G401 (cell line): ENCODE measurements around the gene RAB25. TPM values are rescaled to one million over a fixed set of nuclear protein-coding genes. Genes with fewer than 3 reads are reported as not detected.
"Not testable (repeated sequence)": the region's sequence is repeated elsewhere in the genome, so short reads cannot be mapped to it uniquely, and the experiment has no call there.

Source experiments
- DNase-seq: peaks from one replicate; pipeline ENCODE4 v3.0.0-alpha.2; 2015; ENCODE audit warnings: low spot score
- in situ Hi-C: cut with HindIII; loops from 2 replicates; pipeline ENCODE4 v1.10.0; 2016; ENCODE audit warnings: low sequenced_read_pairs, mixed read lengths
- total RNA-seq: library from RNA; depleted of rRNA; stranded (reverse); fragments of >200 nt; shearing (Covaris generic); gene quantifications from 2 replicates; pipeline ENCODE4 v1.2.3, GENCODE V29; 2014

Gene RAB25
- total RNA-seq, 1 experiment from 2014 or later, result not detected

DNA sequence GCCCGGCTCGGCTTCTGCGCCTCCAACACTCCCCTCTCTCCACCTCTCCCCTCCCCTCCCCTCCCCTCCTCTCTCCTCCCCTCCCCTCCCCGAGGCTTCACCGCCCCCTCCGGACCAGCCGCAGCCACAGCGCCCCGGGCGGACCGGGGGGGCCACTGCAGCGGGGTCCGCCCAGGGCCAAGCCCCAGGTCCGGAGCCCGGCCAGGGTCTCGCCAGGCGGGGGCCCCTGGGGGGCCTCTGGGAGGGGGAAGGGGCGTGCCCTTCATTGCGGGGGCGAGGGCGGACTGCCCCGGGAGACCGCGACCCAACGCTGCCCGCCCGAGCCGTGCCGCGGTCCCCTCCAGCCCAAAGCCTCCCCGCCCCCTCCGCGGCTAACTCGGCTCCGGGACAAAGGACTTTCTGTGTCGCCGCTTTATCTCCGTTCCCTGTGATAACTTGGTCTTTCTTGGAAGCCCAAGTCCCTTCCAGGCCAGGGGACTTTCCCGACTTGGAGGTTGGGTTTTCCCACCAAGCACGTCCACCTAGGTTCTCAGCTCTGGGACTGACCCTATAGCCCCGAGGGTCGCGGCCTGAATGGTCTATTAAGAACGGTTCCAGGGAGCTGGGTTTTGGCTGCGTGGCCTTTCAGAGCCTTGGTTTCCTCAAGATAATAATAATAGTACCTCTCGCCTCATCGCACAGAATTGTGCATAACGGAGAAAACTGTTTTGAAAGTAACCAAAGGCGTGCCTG is 7.0 kb upstream of the RAB25 start, which contains the start of gene UBQLN4:
Gene UBQLN4 (minus strand): TSS at position 31 of the 732 bp plus-strand sequence. CDS start 97 bp downstream, outside the sequence.
- DNase-seq, result peak; percentile 90
- in situ Hi-C loops, result no loop called here

DNA sequence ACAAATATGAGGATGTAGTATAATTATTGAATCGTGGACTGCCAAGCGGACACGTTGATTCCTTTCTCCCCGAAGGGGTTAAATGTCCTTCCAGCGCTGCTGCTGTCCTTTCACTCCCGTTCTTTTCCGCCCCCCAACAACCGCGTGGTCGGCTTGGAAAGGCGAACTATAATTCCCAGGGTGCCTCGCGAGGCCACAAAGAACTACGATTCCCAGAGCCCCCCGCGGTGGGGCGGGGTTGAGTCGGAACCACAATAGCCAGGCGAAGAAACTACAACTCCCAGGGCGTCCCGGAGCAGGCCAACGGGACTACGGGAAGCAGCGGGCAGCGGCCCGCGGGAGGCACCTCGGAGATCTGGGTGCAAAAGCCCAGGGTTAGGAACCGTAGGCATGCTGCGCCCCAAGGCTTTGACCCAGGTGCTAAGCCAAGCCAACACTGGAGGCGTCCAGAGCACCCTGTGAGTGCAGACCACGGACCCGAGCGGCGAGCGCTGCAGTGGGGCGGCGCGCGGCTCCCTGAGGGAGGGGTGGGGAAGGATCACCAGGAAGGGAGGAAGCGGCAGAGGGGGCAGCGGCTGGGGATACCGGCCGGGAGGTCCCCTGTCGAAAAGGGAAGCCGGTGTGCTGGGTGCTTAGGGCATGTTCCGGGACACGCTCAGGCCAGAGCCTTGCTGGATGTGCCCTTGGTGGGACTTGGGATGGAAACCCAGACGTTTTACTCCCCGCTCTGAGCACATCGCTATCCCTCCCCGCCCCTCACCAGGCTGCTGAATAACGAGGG is 6.3 kb upstream of the RAB25 start, which contains the start of gene LAMTOR2:
Gene LAMTOR2 (plus strand): TSS at position 283 of the 781 bp plus-strand sequence. CDS start 108 bp downstream, at position 391.
- peak; percentile 98 for DNase-seq
- in situ Hi-C loops, result no loop called here

DNA sequence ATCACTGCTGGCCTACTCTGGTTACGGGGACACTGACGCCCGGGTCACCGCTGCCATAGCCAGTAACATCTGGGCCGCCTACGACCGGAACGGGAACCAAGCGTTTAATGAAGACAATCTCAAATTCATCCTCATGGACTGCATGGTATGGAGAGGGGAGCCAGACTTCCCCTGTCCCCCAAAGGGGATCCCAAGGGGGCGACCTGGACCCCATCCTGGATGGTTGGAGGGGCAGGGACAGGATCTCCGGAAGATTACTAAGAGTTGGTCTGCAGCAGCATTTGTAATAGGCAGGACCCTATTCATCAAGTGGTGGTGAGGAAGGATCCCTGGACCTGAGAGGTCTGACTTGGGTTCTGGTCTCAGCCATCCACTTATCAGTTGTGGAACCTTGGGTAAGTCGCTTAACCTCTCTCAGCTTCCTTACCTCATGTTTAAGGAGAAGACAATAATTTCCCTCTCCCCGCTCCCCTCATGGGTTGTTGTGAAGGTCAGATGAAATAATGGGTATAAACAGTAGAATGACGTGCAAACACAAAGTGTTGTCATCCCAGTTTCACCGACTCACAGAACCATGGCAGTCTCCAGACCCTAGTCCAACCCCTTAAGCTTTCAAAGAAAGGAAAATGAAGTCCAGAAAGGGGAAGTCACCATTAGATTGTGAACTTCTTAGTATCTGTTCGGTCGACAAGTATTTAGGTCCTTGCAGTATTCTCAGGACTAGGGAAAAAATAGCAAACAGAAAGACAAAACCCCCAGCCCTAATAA is 5.5 kb upstream of the RAB25 start:
- in situ Hi-C loops, result no loop called here
- no peak for DNase-seq

DNA sequence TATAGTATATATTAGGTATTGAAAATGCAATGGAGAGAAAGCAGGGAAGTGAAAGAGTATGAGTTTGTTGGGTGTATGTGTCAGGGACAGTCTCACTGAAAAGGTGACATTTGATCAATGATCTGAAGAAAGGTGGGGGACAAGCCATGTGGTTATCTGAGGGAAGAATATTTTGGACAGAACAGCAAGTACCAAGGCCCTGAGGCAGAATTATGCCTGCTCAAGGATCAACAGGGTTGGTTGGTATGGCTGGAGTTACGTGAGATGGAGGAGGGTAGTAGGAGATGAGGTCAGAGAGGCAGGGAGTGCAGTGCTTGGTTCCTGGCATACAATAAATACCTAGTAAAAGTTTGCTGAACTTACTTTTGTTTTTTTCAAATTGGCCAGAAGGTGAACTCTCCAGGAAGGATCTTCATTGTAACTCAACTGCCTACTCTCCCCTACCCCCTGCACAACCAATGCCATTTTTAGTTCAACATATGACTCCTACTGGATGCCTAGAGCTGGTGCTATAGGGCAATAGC is 4.6 kb upstream of the RAB25 start:
- in situ Hi-C loops, result no loop called here
- no peak for DNase-seq

DNA sequence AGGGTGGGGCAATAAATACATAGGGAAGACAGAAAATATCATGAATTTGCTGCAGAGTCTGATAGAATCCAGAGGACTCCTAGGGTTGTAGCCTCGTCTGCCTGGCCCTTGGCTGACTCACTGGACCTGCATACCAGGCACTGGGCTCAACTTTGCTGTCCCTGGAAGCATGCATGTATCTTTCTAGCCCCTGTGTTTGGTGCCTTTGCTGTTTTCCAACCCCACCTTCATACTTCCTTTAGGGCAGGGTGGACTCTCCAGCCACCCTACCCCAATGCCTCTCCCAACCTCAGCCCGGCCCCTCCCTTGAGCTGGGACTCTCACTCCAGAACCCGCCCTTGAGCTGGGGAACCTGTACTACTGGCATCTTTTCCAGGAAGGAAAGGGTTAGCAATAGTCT is 1.2 kb downstream of the RAB25 start:
- in situ Hi-C loops, result no loop called here
- DNase-seq, result no peak

DNA sequence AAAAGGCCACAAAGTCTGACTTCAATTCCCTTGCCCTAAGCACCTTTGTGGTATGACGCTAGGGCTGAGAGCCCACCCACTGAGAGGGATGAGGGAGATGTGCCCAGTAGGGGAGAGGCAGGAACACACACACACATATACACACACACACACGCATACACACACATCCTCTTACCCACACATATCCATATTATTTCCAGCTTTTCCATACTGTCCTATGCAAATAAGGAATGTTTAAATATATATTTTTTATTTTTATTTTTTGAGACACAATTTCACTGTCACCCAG is 3.0 kb downstream of the RAB25 start:
- DNase-seq, result no peak
- in situ Hi-C loops, result no loop called here

DNA sequence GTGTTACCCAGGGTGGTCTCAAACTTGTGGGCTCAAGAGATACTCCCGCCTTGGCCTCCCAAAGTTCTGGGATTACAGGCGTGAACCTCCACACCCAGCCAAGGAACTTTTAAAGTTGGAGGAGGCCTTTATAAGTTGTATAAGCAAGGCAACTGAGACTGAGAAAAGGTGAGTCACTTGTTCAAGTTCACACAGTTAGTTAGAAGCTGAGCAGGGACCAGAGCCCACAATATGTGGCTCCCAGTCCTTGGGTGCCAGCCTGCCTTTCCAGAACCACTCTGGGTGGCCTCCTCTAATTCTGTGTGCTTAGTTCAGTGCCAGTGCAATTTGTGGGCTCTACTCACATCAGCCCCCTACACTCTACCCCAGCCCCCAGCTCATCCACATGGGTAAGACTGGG is 3.7 kb downstream of the RAB25 start:
- no peak for DNase-seq
- in situ Hi-C loops, result no loop called here

DNA sequence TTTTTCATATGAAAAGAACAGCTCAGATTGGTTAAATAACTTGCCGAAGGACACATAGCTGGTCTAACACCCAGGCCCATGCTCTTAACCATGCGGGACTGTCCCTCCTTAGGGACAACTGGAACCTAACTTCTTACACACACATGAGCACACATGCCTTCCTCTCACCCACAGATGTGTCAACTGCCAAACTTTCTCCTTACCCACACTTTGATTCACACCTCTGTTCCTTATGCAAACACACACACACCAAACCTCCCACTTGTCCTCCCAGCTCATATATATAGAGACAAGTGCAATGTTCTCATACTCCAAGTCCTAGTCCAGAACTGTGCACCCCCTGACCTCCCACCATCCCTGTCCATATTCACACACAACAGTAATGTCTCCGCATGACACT is 4.3 kb downstream of the RAB25 start:
- in situ Hi-C loops, result no loop called here
- no peak for DNase-seq

DNA sequence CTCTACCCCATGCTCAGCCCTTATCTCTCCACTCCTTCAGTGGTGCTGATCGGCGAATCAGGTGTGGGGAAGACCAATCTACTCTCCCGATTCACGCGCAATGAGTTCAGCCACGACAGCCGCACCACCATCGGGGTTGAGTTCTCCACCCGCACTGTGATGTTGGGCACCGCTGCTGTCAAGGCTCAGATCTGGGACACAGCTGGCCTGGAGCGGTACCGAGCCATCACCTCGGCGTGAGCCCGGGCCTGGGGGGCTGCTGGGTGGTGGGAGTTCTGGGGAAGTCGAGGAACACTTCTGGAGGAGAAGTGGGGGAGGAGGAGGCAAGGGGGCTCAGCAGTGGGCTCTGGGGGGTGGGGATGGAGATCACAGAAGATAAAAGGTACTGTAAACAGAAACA is 4.9 kb downstream of the RAB25 start:
- in situ Hi-C loops, result no loop called here

DNA sequence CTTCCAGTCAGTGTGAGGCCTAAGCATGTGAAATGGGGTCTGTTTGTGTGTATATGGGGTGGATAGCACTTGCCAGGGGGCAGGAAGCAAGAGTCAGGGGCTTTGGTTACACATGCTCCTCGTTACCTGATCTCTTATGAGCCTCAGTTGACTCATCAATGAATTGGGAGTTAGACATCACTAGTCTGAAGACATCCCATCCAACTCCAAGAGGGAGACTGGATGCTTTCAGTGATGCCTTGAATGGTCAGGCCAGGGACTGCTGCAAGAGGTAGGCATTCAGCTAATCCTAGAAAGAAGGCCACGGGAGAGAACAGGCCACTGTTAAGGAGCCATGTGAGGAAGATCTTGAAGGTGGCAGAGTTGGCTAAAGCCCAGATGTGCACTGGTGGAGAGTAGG is 6.3 kb downstream of the RAB25 start:
- in situ Hi-C loops, result no loop called here
- DNase-seq, result no peak

More for the DNA sequence above, 4.9 kb downstream of the RAB25 start:
- DNase-seq, result no peak

DNA sequence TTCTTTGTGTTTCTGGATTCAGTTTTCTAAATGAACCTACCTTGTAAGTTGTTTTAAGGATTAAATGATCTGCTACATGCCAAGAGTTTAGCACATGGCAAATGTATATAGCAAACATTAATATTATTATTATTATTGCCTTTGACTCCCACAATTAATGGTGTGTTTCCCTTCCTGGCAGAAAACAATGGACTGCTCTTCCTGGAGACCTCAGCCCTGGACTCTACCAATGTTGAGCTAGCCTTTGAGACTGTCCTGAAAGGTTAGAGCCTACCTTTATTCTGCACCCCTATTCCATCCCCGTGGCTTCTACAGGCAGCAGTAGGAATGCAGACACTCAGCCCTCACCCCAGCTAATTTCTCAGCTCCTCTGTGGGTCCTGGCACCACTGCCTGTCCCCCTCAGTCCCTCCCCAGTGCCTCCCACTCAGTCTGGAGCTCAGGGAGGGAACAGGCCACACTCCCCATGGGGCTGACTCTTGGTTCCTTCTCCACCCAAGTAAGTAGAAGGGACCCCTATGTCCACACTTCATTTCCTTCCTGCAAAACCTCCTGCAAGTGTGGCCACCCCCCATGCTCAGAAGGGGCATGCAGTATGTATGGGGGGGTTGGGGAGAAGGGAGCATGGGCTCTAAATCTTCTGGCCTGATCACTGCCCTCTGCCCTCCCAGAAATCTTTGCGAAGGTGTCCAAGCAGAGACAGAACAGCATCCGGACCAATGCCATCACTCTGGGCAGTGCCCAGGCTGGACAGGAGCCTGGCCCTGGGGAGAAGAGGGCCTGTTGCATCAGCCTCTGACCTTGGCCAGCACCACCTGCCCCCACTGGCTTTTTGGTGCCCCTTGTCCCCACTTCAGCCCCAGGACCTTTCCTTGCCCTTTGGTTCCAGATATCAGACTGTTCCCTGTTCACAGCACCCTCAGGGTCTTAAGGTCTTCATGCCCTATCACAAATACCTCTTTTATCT is 8.8 kb downstream of the RAB25 start:
- DNase-seq, result no peak
- in situ Hi-C loops, result no loop called here

DNA sequence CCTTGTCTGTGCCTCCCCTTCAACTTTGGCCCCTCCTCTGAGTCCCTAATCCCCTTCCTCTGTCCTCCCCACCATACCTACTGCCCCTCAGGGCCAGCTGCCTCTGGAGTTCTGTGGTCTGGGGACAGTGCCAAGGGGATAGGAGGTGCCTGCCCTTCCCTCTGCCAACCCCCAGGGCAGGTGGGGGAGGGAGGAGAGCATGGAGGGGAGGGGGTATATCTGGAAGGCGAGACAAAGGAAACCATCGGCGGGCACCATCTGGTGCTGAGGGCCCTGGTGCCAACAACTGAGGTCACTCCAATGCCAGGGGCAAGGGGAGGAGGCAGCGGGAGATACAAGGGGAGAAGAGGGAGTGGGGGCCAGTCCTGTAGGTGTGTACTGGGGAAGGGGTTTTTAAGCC is 9.6 kb downstream of the RAB25 start:
- DNase-seq, result peak; percentile 45
- in situ Hi-C loops, result no loop called here

DNA sequence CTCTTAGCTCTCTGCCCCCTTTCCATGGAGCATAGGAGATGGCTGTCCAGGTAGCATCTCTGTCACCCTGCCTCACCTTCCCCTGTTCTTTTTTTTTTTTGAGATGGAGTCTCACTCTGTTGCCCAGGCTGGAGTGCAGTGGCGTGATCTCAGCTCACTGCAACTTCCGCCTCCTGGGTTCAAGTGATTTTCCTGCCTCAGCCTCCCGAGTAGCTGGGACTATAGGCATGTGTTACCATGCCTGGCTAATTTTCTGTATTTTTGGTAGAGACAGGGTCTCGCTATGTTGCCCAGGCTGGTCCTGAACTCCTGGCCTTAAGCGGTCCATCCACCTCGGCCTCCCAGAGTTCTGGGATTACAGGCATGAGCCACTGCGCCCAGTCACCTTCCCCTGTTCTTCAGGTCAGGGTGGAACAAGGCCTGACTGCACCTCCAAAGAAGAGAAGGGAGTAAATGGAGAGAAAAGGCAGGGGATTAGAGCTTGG is 10.4 kb downstream of the RAB25 start:
- in situ Hi-C loops, DNase-seq: not testable (repeated sequence)

DNA sequence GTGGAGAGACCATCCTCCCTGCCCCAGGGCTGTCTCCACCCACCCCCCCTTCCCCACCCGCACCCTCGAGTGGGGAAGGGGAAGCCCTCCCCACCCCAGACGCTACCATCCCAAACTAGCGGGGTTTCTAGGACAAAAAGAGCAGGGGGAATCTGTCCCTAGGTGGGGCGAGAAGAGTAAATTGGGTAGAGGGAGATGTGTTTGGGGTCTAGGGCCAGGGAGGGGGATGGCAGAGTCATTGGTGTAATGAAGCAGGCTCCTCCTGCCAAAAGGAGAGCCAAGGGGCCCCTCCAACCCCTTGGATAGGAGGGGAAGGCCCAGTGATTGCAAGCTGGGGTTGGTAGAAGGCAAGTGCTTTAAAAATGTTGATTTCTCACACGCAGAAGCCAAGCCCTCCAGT is 11.3 kb downstream of the RAB25 start:
- in situ Hi-C loops, result no loop called here
- no peak for DNase-seq

DNA sequence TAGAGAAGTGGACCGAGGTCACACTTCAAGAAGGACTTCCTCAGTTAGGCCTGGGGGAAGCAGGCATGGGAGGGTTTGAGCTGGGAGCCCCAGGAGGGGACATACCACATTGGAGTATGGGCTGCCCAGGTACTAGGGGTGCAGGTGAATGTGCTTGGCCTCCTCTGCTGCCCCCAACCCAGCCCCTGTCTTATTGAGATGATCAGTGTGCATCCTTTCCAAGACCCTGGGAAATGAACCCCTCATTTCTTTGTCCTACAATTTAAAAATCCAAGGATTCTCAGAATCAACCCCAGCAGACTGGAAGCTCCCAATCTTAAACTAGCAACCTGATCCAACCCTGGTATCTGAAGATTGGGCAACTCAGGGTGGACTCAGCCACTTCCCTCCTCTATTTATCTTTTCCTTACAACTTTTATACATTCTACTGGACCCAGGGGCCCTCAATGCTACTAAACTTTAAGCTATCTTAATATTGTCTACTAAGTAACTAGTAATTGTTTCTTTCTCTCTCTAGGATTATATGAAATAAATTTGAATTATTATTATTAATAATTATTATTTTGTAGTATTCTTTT is 12.2 kb downstream of the RAB25 start:
- no peak for DNase-seq
- in situ Hi-C loops, result no loop called here

DNA sequence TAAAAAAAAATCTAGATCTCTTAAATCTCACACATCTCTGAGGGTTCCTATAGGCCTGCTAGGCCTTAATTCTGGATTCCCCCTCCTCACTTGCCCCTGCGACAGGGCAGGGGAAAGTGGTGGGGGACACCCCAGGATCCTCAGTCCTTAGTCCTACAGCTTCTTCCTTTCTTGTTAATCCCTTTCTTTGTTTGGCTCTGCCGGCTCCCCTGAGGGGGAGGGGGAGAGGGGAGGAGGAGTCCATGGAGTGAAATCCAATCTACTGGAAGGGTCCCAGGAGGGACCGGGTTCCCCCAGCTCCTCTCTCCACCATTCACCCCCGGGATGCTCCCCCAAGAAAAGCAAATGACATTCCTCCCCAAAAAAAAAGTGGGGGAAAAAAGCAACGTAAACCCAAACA is 12.8 kb downstream of the RAB25 start:
- DNase-seq, result no peak
- in situ Hi-C loops, result no loop called here

DNA sequence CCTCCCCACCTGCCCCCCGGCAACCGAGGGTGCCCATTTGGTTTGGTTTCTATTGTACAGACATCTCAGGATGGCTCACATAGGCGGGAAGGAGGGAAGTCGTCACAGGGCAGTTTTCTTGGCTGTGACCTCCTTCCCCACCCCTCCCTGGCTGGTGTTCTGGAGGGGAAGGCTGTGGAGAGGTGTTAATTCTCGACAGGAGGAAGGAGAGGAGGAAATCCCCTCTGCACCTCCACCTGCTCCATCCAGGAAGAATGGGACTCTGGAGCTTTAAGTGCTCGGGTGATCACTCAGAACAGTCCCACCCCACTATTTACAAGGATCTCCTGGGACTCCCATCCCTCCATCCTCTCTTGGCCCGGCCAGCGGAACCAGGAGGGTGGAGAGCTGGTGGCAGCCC is 13.7 kb downstream of the RAB25 start:
- DNase-seq, result no peak

DNA sequence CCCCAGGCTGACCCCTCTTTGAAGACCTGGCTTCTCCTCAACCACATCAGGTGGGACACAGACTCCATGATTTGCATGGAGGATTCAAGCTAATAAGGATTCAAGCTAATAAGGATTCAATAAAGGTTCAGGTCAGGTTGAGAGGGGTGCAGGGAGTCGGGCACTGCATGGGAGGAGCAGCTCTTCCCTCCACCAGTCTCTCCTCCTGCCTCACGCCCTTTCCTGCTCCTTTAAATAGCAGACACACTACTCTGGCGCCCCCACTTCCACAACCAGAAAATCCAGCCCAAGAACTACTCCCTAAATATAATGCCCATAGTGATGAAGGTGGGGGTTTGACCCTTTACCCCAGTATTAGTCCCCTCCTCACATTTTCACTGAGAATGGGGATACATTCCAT is 14.2 kb downstream of the RAB25 start:
- DNase-seq, result no peak
- in situ Hi-C loops, result no loop called here

More for the DNA sequence above, 13.7 kb downstream of the RAB25 start:
- in situ Hi-C loops, result no loop called here
